ENCODE data around the gene SRPX. TPM values are rescaled to one million over a fixed set of nuclear protein-coding genes. Genes with fewer than 3 reads are reported as not detected.

Gene SRPX
- total and polyA plus RNA-seq, 10 of the 15 experiments (the other 5 are each of a cell fraction or from before 2014, with no cell fraction given), result 0.05 to 0.79 (median 0.23) TPM; not detected in 1

- TF ChIP-seq, protein P1, sequence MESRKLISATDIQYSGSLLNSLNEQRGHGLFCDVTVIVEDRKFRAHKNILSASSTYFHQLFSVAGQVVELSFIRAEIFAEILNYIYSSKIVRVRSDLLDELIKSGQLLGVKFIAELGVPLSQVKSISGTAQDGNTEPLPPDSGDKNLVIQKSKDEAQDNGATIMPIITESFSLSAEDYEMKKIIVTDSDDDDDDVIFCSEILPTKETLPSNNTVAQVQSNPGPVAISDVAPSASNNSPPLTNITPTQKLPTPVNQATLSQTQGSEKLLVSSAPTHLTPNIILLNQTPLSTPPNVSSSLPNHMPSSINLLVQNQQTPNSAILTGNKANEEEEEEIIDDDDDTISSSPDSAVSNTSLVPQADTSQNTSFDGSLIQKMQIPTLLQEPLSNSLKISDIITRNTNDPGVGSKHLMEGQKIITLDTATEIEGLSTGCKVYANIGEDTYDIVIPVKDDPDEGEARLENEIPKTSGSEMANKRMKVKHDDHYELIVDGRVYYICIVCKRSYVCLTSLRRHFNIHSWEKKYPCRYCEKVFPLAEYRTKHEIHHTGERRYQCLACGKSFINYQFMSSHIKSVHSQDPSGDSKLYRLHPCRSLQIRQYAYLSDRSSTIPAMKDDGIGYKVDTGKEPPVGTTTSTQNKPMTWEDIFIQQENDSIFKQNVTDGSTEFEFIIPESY (IDR thresholded peaks at IDR 0.05), result no peak
Measured at GRCh38 chrX:38150993-38151392, 69.7 kb downstream of the SRPX start (continued).

DNA sequence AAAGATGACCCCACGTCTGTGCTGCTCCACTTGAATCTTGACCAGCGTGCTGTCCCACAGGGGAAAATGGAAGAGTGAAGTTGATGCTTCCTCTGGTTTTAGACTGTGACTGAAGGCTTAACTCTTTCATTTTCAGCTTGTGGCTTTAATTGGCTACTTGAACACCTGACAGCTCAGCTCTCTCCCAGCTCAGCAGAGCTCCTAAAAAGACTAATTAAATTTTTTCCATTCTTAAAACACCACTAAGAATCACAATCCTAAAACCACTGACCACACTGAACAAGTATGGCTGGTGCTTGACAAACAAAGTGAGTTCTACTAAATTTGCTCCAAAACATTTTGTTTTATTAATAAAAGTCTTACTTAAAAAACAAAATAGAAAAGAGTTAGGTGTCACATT is 71.7 kb downstream of the SRPX start:
- 19% methylated on average over 2 of the region's 2 CpGs for WGBS (ENCODE audit: insufficient coverage, insufficient replicate concordance, low lambda C conversion rate, missing lambda C conversion rate)
- Histone ChIP-seq H2AFZ (ENCODE audit: control insufficient read depth, low read depth, low read length) (no peak overlapping the region), H3K4me1 (ENCODE audit: control insufficient read depth, insufficient read depth, low read length) (no peaks in the 10 kb centered on the region), H3K36me3 (ENCODE audit: control insufficient read depth in 2 of 2, insufficient read depth in 2 of 2, low read length in 1 of 2) (no peaks in the 10 kb centered on the region), H3K4me2 (ENCODE audit: control insufficient read depth, insufficient read depth) (no peak overlapping the region), H3K27me3 (replicated peaks in 1 of 2; ENCODE audit: control insufficient read depth in 2 of 2, insufficient read depth in 2 of 2, low read length in 1 of 2) (no peaks in the 10 kb centered on the region; a peak in 1 of 4 replicates), H3K9ac (ENCODE audit: control insufficient read depth, insufficient read depth, low read length) (no peak overlapping the region), H3K4me3 (no peak overlapping the region), H3K9me3 (replicated peaks; ENCODE audit: control insufficient read depth, insufficient read depth, low read length) (no peaks in the 10 kb centered on the region), H3K79me2 (ENCODE audit: control insufficient read depth, insufficient read depth, low read length) (no peaks in the 10 kb centered on the region), H3K27ac (ENCODE audit: control insufficient read depth, insufficient read depth) (no peak overlapping the region), H4K20me1 (ENCODE audit: control insufficient read depth, insufficient read depth) (no peaks in the 10 kb centered on the region)
- intact Hi-C loops (cut with micrococcal nuclease; ENCODE audit: unreplicated experiment), result no loop called here
- TF ChIP-seq CHD2 (IDR thresholded peaks at IDR 0.05; ENCODE audit: borderline replicate concordance, low read depth, low read length) (no peak), ZNF24 (IDR thresholded peaks at IDR 0.05) (no peak), FOXK2 (IDR thresholded peaks at IDR 0.05) (no peak), JUND (IDR thresholded peaks at IDR 0.05; ENCODE audit: low read depth, low read length) (no peak), CREB1 (IDR thresholded peaks at IDR 0.05; ENCODE audit: low read depth) (no peak), TAF1 (IDR thresholded peaks at IDR 0.05; ENCODE audit: borderline replicate concordance, low read depth, low read length) (no peak), PAX8 (IDR thresholded peaks at IDR 0.05) (no peak), CEBPB (IDR thresholded peaks at IDR 0.05; ENCODE audit: borderline replicate concordance in 1 of 2, low read depth in 2 of 2, low read length in 2 of 2) (no peak), GABPA (IDR thresholded peaks at IDR 0.05; ENCODE audit: low read depth) (no peak), MAX (IDR thresholded peaks at IDR 0.05; ENCODE audit: low read depth, low read length) (no peak)
- TF ChIP-seq, protein P2, sequence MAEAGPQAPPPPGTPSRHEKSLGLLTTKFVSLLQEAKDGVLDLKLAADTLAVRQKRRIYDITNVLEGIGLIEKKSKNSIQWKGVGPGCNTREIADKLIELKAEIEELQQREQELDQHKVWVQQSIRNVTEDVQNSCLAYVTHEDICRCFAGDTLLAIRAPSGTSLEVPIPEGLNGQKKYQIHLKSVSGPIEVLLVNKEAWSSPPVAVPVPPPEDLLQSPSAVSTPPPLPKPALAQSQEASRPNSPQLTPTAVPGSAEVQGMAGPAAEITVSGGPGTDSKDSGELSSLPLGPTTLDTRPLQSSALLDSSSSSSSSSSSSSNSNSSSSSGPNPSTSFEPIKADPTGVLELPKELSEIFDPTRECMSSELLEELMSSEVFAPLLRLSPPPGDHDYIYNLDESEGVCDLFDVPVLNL (IDR thresholded peaks at IDR 0.05; ENCODE audit: low read depth, low read length), result no peak
- TF ChIP-seq, protein P3, sequence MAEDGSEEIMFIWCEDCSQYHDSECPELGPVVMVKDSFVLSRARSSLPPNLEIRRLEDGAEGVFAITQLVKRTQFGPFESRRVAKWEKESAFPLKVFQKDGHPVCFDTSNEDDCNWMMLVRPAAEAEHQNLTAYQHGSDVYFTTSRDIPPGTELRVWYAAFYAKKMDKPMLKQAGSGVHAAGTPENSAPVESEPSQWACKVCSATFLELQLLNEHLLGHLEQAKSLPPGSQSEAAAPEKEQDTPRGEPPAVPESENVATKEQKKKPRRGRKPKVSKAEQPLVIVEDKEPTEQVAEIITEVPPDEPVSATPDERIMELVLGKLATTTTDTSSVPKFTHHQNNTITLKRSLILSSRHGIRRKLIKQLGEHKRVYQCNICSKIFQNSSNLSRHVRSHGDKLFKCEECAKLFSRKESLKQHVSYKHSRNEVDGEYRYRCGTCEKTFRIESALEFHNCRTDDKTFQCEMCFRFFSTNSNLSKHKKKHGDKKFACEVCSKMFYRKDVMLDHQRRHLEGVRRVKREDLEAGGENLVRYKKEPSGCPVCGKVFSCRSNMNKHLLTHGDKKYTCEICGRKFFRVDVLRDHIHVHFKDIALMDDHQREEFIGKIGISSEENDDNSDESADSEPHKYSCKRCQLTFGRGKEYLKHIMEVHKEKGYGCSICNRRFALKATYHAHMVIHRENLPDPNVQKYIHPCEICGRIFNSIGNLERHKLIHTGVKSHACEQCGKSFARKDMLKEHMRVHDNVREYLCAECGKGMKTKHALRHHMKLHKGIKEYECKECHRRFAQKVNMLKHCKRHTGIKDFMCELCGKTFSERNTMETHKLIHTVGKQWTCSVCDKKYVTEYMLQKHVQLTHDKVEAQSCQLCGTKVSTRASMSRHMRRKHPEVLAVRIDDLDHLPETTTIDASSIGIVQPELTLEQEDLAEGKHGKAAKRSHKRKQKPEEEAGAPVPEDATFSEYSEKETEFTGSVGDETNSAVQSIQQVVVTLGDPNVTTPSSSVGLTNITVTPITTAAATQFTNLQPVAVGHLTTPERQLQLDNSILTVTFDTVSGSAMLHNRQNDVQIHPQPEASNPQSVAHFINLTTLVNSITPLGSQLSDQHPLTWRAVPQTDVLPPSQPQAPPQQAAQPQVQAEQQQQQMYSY (CRISPR knock-in tag; IDR thresholded peaks at IDR 0.05), result no peak
- DNase-seq (ENCODE audit: low read depth, low spot score) (no peak), FAIRE-seq (no peak), ATAC-seq (no peak)
- in situ Hi-C loops (cut with MboI), result no loop called here
- ChIA-PET SMC1A (ENCODE audit: uncharacterized antibody, unreplicated experiment) (no interaction called here), POLR2A (no interaction called here), CTCF (no interaction called here), RAD21 (ENCODE audit: unreplicated experiment) (no interaction called here)
- no TSS peak for BruUV-seq (replicated peaks)

Measured in GM12878 (cell line).